Stimulated activated CD8-positive, alpha-beta memory T cell treated with anti-CD3 and anti-CD28 coated beads, Interleukin-15, amount 100 ng/mL, for 1 hour (primary cell): ENCODE results near the gene MX1.
"Not testable (repeated sequence)": the region's sequence is repeated elsewhere in the genome, so short reads cannot be mapped to it uniquely, and the experiment has no call there.

Source experiments
- DNase-seq: peaks from one replicate; pipeline ENCODE4 v3.0.0-alpha.2; 2020; ENCODE audit warnings: low read depth

MX1 gene

DNA sequence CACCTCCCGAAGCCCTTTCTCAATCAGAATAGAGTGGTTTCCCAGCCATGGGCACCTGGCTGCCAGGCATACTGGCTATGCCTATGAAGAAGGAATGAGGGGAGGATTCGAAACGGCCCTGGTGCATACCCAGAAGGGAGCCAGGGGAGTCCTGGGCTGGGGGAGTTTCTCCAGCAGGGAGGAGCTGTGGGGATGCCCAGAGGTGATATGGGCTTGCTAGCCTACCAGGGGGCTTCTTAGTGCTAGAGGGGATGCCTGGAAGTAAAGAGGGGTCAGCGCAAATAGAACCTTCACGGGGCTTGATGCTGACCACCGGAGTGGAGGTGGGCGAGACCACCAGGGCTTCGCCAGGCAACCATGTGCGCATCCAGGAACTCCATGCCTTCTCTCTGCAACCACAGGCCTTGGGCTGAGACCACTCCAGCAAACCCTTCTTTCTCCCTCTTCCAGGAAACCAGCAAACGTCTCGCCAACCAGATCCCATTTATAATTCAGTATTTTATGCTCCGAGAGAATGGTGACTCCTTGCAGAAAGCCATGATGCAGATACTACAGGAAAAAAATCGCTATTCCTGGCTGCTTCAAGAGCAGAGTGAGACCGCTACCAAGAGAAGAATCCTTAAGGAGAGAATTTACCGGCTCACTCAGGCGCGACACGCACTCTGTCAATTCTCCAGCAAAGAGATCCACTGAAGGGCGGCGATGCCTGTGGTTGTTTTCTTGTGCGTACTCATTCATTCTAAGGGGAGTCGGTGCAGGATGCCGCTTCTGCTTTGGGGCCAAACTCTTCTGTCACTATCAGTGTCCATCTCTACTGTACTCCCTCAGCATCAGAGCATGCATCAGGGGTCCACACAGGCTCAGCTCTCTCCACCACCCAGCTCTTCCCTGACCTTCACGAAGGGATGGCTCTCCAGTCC, 18.2 kb upstream of the MX1 start:
- DNase-seq, result no peak

DNA sequence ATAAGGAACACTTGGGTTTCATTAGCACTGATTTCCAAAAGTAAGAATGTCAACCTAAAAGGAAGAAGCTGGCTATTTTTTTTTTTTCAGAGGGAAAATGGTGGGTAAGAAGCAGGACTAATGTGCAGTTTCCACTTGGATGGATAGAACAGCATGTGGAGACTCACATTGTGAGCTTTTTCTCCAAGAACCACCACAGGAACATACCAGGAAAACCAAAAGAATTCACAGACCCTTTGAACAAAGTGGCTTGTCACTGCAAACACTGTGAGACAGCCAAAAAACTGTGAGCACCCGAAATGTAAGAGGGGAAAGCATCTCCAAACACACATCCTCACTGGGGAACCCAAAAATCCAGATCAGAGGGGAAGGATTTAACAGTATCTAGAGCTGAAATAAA, 15.7 kb upstream of the MX1 start:
- DNase-seq, result no peak

DNA sequence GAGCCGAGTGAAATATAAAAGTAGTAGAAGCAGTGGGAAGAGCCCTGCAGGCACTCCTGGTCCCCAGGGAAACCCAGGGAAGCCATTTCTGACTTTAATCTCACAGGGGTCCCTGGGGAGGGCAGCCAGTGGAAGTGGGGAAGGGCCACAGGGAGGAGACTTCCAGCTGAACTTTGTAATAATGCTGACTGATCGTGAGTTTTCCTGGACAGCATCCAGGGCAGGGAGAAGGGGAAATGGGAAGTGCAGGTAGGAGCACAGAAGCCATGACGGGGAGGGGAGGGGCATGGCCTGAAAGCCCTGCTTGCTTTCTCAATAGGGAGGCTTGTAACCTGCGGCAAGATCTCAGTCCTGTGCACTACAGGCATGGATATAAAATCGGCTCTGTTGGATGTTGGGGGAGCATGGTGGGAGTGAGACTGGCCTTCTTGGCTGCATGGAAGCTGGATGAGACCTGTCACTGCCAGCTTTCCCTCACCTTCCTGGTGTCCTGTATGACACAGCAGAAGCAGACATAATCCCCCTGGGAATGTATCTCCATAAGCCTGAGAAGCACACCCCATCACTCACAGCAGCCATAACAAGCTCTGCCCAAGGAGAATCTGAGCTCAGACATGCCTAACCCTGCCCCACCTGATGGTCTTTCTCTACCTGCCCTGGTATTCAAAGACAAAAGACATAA, 15.1 kb upstream of the MX1 start:
- DNase-seq, result no peak

DNA sequence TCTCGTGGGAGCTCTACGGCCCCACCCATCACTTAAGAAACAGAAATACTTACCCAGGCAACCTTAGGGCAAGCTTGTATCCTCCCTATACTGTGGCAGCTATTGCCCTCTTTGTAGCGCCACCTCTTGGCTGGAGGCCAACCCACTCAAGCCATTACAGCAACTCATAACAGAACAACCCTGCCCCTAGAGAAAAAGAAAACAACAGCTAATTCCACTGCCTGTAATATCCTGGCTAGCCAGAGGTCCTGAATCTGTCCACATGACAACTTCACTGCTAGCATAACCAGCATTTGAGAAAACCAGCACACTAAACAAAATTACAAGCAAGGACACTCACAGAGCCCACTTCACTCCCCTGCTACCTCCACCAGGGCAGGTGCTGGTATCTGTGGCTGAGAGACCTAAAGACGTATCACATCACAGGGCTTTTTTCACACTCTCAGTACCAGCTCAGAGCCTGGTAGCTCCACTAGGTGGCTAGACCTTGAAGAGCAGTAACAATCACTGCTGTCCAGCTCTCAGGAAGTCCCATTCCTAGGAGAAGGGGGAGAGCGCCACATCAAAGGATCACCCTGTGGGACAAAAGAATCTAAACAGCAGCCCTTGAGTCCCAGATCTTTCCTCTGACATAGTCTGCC, 14.5 kb upstream of the MX1 start:
- no peak for DNase-seq

DNA sequence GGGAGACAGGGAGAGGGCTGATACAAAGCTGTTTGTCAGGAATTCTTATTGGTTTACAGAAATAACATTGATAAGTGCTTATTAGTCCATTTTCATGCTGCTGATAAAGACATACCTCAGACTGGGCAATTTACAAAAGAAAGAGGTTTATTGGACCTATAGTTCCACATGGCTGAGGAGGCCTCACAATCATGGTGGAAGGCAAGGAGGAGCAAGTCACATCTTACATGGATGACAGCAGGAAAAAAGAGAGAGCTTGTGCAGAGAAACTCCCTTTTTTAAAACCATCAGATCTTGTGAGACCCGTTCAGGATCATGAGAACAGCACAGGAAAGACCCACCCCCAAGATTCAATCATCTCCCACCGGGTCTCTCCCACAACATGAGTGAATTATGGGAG, 8.5 kb upstream of the MX1 start:
- DNase-seq, result not testable (repeated sequence)

DNA sequence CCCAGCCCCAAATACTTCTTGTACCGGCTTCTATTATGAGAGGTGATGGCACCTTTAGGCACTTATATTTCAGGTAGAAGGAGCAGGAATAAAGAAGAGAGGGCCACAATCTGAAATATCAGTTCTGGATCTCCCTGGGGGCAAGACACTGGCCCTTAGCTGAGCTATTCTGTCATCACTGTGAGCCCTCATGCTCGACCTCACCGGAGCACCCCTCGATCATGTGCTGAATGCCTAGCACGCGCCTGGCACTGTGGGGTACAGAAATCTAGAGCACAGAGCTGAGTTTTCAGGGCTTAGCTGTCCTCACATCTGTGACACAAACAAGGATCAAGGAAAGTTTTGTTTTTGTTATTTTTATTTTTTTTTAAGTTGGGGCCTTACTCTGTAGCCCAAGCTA, 7.6 kb upstream of the MX1 start:
- no peak for DNase-seq

DNA sequence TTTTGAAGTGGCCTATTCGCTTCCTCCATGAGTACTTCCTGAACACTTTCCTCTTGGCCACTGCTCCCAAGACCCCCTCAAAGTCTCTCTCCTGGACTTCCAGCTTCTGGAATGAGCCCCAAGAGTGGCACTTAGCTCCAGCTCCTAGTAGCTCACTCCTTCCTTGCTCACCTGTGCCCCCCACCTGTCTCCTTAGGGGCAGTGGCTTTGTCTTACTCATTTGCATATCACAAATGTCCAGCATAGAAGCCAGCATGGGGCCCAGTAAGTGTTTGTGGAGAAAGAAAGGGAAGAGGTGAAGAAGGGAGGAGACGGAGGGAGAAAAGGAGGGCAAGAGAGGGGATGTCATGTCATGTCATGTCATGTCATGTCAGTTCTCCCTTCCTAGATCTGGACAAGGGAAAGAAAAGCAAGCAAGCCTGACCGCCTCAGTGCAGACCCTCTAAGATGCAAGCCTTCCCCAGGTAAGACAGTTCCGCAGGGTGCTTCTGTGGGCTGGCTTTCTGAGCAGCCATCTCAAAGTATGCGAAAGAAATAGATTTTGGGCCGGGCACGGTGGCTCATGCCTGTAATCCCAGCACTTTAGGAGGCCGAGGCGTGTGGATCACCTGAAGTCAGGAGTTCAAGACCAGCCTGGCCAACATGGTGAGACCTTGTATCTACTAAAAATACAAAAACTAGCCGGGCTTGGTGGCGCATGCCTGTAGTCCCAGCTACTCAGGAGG, 6.9 kb upstream of the MX1 start:
- DNase-seq, result no peak

DNA sequence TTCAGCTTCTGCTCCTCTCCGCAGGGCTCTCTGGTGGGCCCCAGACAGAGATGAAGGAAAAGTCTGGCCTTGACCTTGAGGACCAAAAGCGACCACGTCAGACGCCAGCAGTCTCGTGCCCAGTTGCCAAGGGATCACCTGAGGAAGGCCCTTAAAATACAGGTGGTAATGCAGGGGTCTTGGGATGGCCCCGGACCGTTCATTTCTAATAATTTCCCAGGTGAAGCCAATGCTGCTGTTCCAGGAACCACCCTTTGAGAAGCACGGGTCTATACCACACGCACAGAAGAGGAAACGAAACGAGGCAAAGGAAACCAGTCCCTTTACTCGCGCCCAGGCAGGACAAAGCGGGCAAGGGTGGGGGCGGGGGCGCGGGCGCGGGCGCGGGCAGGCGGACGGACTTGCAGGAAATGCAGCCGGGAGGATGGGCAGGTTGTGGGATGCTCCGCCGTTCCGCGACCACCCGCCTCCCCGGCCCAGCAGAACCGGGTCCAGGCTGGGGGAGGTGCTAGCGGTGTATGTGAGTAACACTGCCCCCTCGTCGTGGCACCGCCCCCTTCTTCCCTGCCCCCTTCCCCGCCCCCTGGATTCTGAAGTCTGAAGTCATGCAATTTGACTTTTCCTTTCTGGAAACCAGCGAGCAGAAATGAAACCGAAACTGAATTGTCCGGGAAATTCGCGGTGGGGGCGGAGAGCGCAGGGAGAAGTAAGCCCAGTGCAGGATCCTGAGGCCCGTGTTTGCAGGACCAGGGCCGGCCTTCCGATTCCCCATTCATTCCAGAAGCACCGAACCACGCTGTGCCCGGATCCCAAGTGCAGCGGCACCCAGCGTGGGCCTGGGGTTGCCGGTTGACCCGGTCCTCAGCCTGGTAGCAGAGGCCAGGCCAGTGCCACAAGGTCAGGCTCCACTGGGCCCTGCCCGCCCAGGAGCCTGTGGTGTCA, 5.8 kb upstream of the MX1 start:
- peak; percentile 46 for DNase-seq

DNA sequence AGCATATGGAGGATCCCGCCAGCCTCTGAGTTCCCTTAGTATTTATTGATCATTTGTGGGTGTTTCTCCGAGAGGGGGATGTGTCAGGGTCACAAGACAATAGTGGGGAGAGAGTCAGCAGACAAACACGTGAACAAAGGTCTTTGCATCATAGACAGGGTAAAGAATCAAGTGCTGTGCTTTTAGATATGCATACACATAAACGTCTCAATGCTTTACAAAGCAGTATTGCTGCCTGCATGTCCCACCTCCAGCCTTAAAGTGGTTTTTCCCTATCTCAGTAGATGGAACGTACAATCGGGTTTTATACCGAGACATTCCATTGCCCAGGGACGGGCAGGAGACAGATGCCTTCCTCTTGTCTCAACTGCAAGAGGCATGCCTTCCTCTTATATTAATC, 5.0 kb upstream of the MX1 start:
- not testable (repeated sequence) for DNase-seq

DNA sequence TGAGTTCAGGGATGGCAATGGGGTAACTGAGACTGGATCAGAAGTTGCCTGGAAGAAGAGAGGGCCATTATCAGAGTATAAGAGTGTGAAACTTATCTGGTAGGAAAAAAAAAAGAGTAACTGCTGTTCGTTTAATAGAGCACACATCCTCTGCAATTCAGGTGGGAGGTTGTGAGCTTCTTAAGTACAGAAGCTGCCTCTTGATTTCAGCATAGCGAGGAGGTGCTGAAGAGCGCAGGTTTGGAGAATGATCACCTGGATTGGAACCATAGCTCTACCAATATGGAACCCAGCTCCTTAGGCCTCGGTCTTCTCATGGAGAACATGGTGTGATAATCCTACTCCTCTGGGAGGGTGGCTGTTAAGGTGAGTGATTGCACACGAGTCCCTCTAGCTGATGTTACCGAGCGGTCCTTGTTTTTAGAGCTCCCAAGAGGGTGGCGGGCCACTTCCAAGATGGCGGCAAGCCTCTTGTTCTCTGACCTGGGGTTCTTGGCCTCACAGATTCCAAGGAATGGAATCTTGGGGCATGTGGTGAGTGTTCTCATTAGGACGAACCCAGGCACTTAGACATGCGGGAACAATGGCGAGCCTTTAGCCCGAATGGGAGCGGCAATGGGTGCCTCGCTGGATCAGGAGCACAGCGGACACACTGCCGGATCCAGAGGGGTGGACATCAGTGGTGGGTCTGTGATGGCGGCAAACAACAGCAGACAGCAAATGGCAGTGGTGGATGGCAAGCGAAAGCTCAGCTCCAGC, 3.3 kb upstream of the MX1 start:
- DNase-seq, result no peak

DNA sequence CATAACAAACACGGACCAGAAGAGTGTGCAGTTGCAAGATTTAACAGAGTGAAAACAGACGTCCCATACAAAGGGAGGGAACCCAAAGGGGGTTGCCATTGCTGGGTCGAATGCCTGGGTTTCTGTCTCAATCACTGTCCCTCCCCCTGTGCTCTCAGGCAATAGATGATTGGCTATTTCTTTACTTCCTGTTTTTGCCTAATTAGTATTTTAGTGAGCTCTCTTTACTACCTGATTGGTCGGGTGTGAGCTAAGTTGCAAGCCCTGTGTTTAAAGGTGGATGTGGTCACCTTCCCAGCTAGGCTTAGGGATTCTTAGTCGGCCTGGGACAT, 2.8 kb upstream of the MX1 start:
- DNase-seq, result not testable (repeated sequence)

DNA sequence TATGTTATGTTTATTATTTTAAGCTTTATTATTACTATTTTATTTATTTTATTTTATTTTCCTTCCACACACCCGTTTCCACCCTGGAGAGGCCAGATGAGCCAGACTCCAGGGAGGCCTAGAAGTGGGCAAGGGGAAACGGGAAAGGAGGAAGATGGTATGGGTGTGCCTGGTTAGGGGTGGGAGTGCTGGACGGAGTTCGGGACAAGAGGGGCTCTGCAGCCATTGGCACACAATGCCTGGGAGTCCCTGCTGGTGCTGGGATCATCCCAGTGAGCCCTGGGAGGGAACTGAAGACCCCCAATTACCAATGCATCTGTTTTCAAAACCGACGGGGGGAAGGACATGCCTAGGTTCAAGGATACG, 468 bp upstream of the MX1 start:
- no peak for DNase-seq

DNA sequence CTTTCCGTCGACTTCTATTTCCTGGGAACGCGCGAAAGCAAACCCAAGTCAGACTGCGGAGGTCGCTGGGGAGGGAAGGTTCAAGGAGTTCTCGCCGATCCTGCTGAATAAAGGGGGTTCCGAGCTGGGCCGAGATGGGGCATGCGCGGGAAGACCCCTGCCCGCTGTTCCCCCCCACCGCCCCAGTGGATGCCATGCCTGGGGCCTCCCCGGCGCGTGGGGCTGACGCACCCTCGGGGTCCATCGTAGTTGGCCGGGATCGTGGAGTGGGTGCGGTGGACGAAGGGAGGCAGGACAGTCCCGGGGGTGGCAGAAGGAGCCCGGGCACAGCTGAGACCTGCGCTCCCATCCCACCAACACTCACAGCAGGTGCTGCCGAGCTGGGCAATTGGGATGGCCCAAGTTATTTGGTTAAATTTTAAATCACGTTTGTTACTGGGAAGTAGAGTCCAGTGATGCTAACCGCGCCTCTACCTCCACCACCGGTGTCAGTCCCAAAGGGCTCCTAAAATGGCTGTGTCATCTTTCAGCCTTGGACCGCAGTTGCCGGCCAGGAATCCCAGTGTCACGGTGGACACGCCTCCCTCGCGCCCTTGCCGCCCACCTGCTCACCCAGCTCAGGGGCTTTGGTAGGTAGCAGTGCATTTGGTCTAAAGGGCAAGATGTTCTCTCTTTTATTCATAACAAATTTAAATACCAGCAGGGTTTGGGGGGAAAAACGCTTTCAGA, 801 bp downstream of the MX1 start:
- no peak for DNase-seq

DNA sequence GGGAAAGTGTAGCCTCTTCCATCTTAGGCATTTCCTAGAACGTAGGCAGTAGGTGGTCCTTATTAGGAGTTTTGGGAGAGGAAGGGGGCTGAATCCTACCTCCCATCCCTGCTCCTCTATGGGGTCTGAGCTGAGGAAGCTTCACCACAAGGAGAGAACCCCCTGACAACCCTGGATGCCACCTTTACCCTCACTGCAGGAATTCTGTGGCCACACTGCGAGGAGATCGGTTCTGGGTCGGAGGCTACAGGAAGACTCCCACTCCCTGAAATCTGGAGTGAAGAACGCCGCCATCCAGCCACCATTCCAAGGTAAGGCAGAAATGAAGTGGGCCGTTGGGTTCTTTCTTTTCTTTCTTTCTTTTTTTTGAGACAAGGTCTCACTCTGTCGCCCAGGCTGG, 1.5 kb downstream of the MX1 start:
- DNase-seq, result no peak

DNA sequence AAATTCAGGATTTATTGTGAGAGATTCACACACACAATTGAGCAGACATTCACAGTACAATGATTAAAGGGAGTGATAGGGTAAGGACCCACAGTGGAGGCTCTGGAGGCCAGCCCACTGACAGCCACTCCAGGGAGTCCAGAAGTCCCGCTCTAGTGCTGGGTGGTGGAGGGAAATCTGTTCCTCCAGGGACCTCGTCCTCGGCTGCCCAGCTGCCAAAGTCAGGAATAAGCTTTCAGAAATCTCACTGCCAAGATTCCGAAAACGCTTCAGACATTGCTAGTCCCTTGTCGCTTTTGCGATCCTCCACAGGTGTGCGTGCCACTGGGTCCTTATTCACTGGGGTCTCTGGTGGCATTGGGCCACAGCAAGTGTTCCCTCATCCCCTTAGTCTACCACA, 2.3 kb downstream of the MX1 start:
- DNase-seq, result no peak

DNA sequence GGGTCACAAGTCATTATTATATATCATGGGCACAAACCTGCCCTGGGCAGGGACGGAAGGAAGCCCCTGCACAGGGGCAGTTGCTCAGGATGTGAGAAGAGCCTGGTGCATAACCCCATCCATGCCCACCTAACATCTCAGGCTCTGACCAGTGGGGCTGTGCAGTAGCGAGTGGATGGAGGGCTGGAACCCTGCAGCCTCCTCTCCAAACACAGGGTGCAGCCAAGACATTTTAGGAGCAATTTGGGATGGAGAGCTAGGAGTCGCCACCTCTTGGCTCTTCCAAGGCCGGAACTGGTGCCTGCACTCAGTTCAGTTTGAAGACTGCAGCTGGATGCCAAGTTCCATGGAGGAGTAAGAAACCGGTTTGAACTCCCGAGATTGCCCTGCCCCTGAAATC, 2.8 kb downstream of the MX1 start:
- DNase-seq, result no peak

DNA sequence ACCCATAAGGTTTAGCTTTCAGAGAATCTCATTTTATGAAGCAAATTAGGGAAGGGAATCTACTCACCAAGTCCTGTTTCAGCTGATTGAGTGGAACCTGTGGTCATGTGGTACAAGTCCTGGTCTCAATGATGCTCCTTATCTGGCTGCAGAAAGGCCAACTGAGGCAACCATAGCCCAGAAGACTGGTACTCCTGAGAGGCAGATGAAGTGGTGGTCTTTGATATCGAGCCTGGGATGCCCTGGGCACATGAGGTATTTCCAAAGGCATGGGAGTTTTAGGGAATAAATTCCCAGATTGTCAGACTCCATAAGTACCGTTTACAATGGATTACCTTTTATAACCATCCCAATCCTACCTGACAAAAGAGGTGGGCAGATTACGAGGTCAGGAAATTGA, 3.3 kb downstream of the MX1 start:
- no peak for DNase-seq

DNA sequence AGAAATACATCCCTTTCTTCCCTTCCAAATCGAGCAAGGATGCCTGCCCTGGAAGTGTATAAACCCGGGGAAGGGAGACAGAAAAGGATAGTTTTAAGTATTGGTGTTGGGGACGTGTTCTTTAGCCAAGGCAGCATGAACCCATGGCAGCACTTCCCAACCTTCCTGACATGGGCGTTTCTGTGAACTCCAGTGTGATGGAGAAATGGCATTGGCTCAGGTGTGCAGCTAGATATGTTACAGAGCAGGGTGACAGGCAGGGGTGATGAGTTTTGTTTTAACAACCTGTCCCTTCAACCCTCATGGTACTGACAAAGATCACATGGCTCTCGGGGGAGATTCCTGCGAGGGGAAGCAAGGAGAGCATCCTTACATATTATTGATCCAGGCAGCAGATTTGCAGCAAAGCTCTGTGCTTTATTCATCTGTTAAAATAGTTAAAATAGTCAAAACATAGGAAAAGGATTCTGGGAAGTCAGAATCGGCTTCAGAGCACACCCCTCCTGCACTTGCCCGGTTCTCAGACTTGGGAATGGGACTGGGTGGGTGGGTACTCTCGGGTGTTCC, 4.0 kb downstream of the MX1 start:
- no peak for DNase-seq

DNA sequence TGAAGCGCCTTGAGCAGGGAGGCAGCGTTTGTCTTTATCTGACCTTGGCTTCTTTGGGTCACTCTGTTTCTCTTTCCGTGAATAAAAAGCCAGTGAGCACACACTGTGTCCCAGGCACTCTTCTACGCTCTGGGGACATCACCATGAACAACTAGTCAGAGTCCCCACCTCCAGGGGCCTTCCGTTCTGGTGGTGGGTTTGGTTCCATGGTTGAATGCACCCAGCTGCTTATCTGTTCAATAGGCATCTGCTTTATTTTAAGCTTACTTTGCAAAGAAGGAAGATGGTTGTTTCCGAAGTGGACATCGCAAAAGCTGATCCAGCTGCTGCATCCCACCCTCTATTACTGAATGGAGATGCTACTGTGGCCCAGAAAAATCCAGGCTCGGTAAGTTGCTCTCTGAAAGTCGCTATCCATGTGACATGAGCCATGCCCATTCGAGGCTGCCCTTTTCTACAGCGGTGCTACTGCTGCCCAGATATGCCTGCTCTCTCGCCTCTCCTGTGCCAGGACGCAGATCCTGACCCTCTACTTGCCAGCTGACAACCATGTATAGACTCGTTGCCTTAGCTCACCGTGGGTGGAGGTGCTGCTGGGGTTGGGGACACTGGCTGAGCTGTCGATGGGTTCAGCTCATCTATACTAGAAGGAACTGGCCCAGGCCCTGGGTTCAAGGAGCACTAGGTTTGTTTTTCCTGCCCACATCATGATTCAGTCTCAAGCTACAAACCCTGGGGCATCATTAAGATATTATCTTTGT, 5.9 kb downstream of the MX1 start:
- DNase-seq, result no peak
